Measurements from ENCODE around the gene PDIA3.
A peak's percentile ranks its signal among the peaks of the same experiment; 100 is the strongest.

DNA sequence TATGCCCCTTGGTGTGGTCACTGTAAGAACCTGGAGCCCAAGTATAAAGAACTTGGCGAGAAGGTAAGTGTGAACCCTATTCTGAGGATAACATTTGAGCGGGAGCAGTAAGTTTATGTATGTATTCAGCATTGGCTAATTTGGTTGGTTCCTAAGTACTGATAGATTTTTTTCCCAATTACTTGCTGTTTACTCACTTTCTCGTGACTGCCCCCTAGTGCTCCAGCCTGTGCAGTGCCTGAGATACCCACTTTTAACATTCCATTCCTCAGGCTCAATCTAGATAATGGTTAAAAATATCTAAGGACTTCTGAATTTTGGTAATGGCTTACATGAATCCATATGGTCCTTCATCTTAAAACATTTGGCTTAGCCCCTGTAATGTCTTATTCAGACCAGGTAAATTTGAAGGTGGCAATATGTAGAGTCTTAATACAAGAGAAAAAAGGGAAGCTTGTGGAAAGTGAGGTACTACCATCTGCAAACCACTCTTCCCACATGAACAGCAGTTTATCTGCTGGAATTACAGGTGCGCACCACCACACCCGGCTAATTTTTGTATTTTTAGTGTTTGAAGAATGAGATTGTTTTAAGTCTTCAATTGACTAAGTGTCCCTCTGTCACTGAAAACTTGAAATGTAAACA is 23.5 kb downstream of the PDIA3 start:
- TF ChIP-seq CTCF (conservative IDR thresholded peaks at IDR 0.05 in 1 of 2, IDR thresholded peaks at IDR 0.05 in 1 of 2; ENCODE audit: low read depth in 1 of 2, low read length in 2 of 2) (peak; percentile 84 to 96), EZH2 (IDR thresholded peaks at IDR 0.05; ENCODE audit: low read length, missing control alignments) (no peak)

Measured in fibroblast of lung (primary cell).